Non-pigmented ciliary epithelial cell (primary cell): Measurements from ENCODE around the gene RSRC2.
"Not testable (repeated sequence)": the region's sequence is repeated elsewhere in the genome, so short reads cannot be mapped to it uniquely, and the experiment has no call there.

ENCODE experiments used
- DNase-seq: peaks from one replicate; pipeline ENCODE4 v3.0.0-alpha.2; 2010; ENCODE audit warnings: low read depth

RSRC2 gene

GRCh38 chr12:122526683-122527477 is at the start of gene RSRC2, which contains the start of gene KNTC1:
Gene RSRC2, minus strand, starts transcription at chr12:122526936. Its CDS starts 83 bp downstream, at chr12:122526853.
Gene KNTC1, plus strand, starts transcription at chr12:122527249. Its CDS starts 2,815 bp downstream, at chr12:122530064.
- peak; percentile 98 for DNase-seq

GRCh38 chr12:122571821-122572220 is 45.1 kb upstream of the RSRC2 start:
- DNase-seq: no peak

- DNase-seq: peak; percentile 14
These were observed 43.3 kb upstream of the RSRC2 start for GRCh38 chr12:122570006-122570405.

GRCh38 chr12:122569288-122569687 is 42.6 kb upstream of the RSRC2 start:
- no peak for DNase-seq

- DNase-seq: not testable (repeated sequence)
These were observed 40.1 kb upstream of the RSRC2 start for GRCh38 chr12:122566816-122567215.

- DNase-seq: no peak
These were observed 36.6 kb upstream of the RSRC2 start for GRCh38 chr12:122563361-122563760.

GRCh38 chr12:122560138-122560537 is 33.4 kb upstream of the RSRC2 start:
- no peak for DNase-seq

GRCh38 chr12:122558745-122559641 is 32.3 kb upstream of the RSRC2 start:
- DNase-seq: no peak

GRCh38 chr12:122547330-122547729 is 20.6 kb upstream of the RSRC2 start:
- DNase-seq: no peak

GRCh38 chr12:122545855-122546254 is 19.1 kb upstream of the RSRC2 start:
- no peak for DNase-seq

GRCh38 chr12:122544537-122544936 is 17.8 kb upstream of the RSRC2 start:
- DNase-seq: no peak

GRCh38 chr12:122538496-122538895 is 11.8 kb upstream of the RSRC2 start:
- no peak for DNase-seq

- DNase-seq: no peak
These were observed 10.3 kb upstream of the RSRC2 start for GRCh38 chr12:122537021-122537420.

GRCh38 chr12:122533856-122534255 is 7.1 kb upstream of the RSRC2 start:
- no peak for DNase-seq

GRCh38 chr12:122528992-122529391 is 2.3 kb upstream of the RSRC2 start:
- no peak for DNase-seq

- DNase-seq: no peak
These were observed 1.8 kb upstream of the RSRC2 start for GRCh38 chr12:122528582-122528981.

GRCh38 chr12:122527478-122527944 is 775 bp upstream of the RSRC2 start:
- DNase-seq: no peak

- no peak for DNase-seq
These were observed 2.7 kb downstream of the RSRC2 start for GRCh38 chr12:122523846-122524718.

GRCh38 chr12:122523280-122523679 is 3.5 kb downstream of the RSRC2 start:
- no peak for DNase-seq

- no peak for DNase-seq
These were observed 6.1 kb downstream of the RSRC2 start for GRCh38 chr12:122520676-122521075.

- no peak for DNase-seq
These were observed 7.3 kb downstream of the RSRC2 start for GRCh38 chr12:122519418-122519817.

- no peak for DNase-seq
These were observed 7.8 kb downstream of the RSRC2 start for GRCh38 chr12:122518908-122519307.
